Body of pancreas (tissue), 4 donors: ENCODE data around the gene FGF10. TPM values are rescaled to one million over a fixed set of nuclear protein-coding genes. Genes with fewer than 3 reads are reported as not detected.
A peak's percentile ranks its signal among the peaks of the same experiment; 100 is the strongest.

Experiments used
- ATAC-seq: fragments of 150-250 bp; one replicate; pipeline ENCODE4 v1.9.1; 2016
- DNase-seq, 4 donors: peaks; one replicate each; pipeline ENCODE4 v3.0.0-alpha.2; 2019
- H3K27ac ChIP-seq, 4 donors: fragments of 200-600 bp; sonication (generic); 1 replicate in 3 of 4; 2 replicates in 1 of 4; pipeline versions ENCODE4 v1.5.1 to v1.6.1; 2016 to 2019; ENCODE audit warnings: mild to moderate bottlenecking in 1 of 4, mixed read lengths in 1 of 4, moderate library complexity in 1 of 4
- H3K27me3 ChIP-seq, 2 donors: fragments of 200-600 bp; sonication (generic); one replicate each; pipeline ENCODE4 v1.6.0; 2016; ENCODE audit warnings: mild to moderate bottlenecking in 1 of 2
- H3K36me3 ChIP-seq, 2 donors: fragments of 200-600 bp; sonication (generic); replicated peaks in 1 of 2; 2 replicates each; pipeline ENCODE4 v1.5.1; 2016; ENCODE audit warnings: low read depth in 2 of 2; ENCODE audit not compliant: insufficient read depth in 1 of 2
- H3K4me1 ChIP-seq: fragments of 200-600 bp; sonication (generic); one replicate; pipeline ENCODE4 v1.6.0; 2016
- H3K4me3 ChIP-seq, 2 donors: fragments of 200-600 bp; sonication (generic); 1 replicate in 1 of 2; 2 replicates in 1 of 2; pipeline ENCODE4 v1.5.1; 2016 to 2019
- H3K9me3 ChIP-seq, 3 donors: fragments of 200-600 bp; sonication (generic); 1 replicate in 2 of 3; 2 replicates in 1 of 3; pipeline ENCODE4 v1.5.1; 2016
- CTCF ChIP-seq, 7 experiments: fragments of 450-650 bp in 4 of 7; fragments of 200-600 bp in 3 of 7; sonication (generic) in 3 of 7; IDR thresholded peaks; one replicate each; pipeline ENCODE4 v1.5.1; 2016 to 2019; ENCODE audit warnings: antibody characterized with exemption in 7 of 7
- POLR2A ChIP-seq, 3 donors: fragments of 450-650 bp; IDR thresholded peaks; one replicate each; pipeline ENCODE4 v1.6.1; 2016; ENCODE audit warnings: antibody characterized with exemption in 3 of 3, mild to moderate bottlenecking in 2 of 3
- WGBS, 2 donors: methylation state at CpG; one replicate each; pipeline ENCODE4 v1.1.5; 2017; 5-methylcytosine and 5-hydroxymethylcytosine counted together
- intact Hi-C: fragments of 100-400 bp; cut with DNase I; formaldehyde crosslinking; loops from one replicate; pipeline ENCODE4 v1.15.1; 2023
- total RNA-seq, 2 donors: library from RNA; depleted of rRNA; stranded (reverse); fragments of >200 nt; gene quantifications; one replicate each; pipeline ENCODE4 v1.1.0, GENCODE V29; 2016

The FGF10 gene
- total RNA-seq, 2 donors from 2014 or later: 8.6 to 11.5 TPM

DNA sequence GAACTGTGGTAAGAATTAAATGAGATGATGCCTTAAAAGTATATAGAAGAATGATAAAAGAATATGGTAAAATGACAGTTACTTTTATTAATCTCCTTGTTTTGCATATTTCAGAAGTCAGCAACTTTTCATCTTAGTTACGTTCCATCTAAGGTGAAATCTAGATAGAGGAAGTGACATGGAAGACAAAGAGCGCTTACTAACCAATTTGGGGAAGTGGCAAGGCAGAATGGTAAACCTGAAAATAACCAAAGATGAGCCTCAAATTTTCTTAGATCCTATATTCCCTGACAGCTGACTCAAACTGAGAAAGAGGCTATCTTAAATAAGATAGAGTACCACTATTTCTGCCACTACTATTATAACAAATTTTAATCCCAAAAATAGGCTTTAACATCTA, 52.5 kb downstream of the FGF10 start:
- Histone ChIP-seq H3K27ac (no peak overlapping the region), H3K36me3 (no peaks in the 10 kb centered on the region), H3K9me3 (no peaks in the 10 kb centered on the region), H3K4me3 (no peak overlapping the region), H3K4me1 (no peaks in the 10 kb centered on the region), H3K27me3 (no peaks in the 10 kb centered on the region)
- WGBS, 2 donors: 72 to 79% methylated on average over 2 of the region's 2 CpGs
- no peak for ATAC-seq
- no peak for TF ChIP-seq CTCF (IDR thresholded peaks at IDR 0.05)
- no peak for TF ChIP-seq POLR2A (IDR thresholded peaks at IDR 0.05)
- intact Hi-C loops: no loop called here
- no peak for DNase-seq

GRCh38 chr5:44334622-44335021, 54.6 kb downstream of the FGF10 start:
- Histone ChIP-seq H3K27me3 (no peaks in the 10 kb centered on the region), H3K27ac (no peak overlapping the region), H3K4me1 (no peaks in the 10 kb centered on the region), H3K9me3 (no peaks in the 10 kb centered on the region), H3K4me3 (no peak overlapping the region), H3K36me3 (no peaks in the 10 kb centered on the region)
- DNase-seq (no peak), ATAC-seq (peak; percentile 35)
- intact Hi-C loops: no loop called here
- TF ChIP-seq CTCF (IDR thresholded peaks at IDR 0.05) (no peak), POLR2A (IDR thresholded peaks at IDR 0.05) (no peak)
- 30 to 58% methylated on average over 1 of the region's 1 CpG for WGBS, 2 donors

DNA sequence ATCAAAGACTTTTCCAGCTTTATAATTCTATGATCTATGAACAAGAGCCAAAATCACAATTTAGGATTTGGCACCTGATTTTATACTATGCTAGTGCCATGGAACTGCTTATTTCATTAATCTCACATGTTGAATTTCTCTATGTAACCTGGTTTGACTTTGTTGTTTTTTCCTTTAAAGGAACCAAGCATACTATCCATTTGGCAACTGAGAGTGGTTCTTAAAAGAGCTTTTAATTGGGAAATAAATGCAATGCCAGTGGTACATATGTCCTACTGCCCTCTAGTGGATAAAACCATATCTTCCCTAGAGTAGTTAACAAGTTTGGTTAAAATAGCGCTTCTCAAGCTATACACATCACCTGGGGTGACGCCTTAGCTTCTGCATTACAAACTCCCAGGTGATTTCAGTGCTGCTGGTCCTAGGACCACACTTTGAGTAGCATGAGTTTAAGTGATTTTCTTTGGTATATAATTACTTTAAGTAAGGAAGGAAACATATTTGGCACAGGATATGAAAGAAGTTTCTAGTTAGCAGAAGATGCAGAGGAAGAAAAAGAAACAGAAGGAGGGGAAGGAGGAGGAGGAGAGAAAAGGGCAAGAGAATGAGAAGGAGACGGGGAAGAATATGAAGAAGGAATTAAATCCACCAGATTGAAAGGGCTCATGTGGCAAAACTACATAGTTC, 56.8 kb downstream of the FGF10 start:
- DNase-seq (peak in 1 of 4 donors; percentile 9), ATAC-seq (peak; percentile 71)
- no peak overlapping the region for H3K27ac ChIP-seq
- TF ChIP-seq POLR2A (IDR thresholded peaks at IDR 0.05): no peak
- TF ChIP-seq CTCF (IDR thresholded peaks at IDR 0.05): peak in 6 of 7 experiments; percentile 48 to 66 (median 61)
- intact Hi-C loops: no loop called here
- H3K9me3 ChIP-seq: no peaks in the 10 kb centered on the region
- no peaks in the 10 kb centered on the region for H3K36me3 ChIP-seq
- no peak overlapping the region for H3K4me3 ChIP-seq
- H3K27me3 ChIP-seq: no peaks in the 10 kb centered on the region
- WGBS, 2 donors: 26 to 39% methylated on average over 3 of the region's 3 CpGs
- no peaks in the 10 kb centered on the region for H3K4me1 ChIP-seq

- intact Hi-C loops: no loop called here
- H3K4me3 ChIP-seq: no peak overlapping the region
- no peaks in the 10 kb centered on the region for H3K27me3 ChIP-seq
- no peaks in the 10 kb centered on the region for H3K36me3 ChIP-seq
- no peaks in the 10 kb centered on the region for H3K4me1 ChIP-seq
- no peaks in the 10 kb centered on the region for H3K9me3 ChIP-seq
- ATAC-seq: no peak
- WGBS, 2 donors: 67 to 74% methylated on average over 3 of the region's 3 CpGs
- H3K27ac ChIP-seq: no peak overlapping the region
- TF ChIP-seq POLR2A (IDR thresholded peaks at IDR 0.05) (no peak), CTCF (IDR thresholded peaks at IDR 0.05) (no peak)
- DNase-seq: no peak
Measured at GRCh38 chr5:44331471-44332050, 57.7 kb downstream of the FGF10 start.

DNA sequence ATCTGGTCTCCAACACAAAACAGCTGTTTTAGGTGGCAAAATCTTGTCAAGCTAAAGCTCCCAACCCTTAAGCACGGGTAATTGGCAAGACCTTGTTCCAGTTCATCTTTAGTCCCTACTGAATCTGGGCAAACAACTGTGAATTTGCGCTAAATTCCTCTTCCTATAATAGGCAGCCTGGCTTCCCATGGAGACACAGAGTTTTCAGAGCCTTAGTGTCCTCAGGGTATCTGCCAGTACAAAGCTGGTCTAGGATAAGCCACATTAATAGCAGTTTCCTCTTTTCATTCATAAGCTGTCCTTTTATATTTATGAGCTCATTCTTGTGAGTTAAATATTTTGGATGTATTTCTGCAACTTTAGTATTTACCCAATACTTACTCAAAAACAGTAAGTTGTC, 59.5 kb downstream of the FGF10 start:
- no peak for DNase-seq
- no peaks in the 10 kb centered on the region for H3K36me3 ChIP-seq
- H3K4me3 ChIP-seq: no peak overlapping the region
- no peaks in the 10 kb centered on the region for H3K9me3 ChIP-seq
- 82 to 94% methylated on average over 2 of the region's 2 CpGs for WGBS, 2 donors
- ATAC-seq: no peak
- H3K4me1 ChIP-seq: no peaks in the 10 kb centered on the region
- H3K27me3 ChIP-seq: no peaks in the 10 kb centered on the region
- TF ChIP-seq CTCF (IDR thresholded peaks at IDR 0.05) (no peak), POLR2A (IDR thresholded peaks at IDR 0.05) (no peak)
- H3K27ac ChIP-seq: no peak overlapping the region
- intact Hi-C loops: loop anchor here (10.0 kb wide), 1 partner anchor 595 kb away; no protein-coding TSS in a partner anchor
